Measurements from ENCODE around the gene SRSF2.

SRSF2 gene

GRCh38 chr17:76686538-76687297 lies 50.4 kb downstream of the SRSF2 start:
- no peak for DNase-seq (ENCODE audit: low read depth)
- no peak overlapping the region for H3K4me3 ChIP-seq (ENCODE audit: low read depth, low read length)
- TF ChIP-seq, protein P1, sequence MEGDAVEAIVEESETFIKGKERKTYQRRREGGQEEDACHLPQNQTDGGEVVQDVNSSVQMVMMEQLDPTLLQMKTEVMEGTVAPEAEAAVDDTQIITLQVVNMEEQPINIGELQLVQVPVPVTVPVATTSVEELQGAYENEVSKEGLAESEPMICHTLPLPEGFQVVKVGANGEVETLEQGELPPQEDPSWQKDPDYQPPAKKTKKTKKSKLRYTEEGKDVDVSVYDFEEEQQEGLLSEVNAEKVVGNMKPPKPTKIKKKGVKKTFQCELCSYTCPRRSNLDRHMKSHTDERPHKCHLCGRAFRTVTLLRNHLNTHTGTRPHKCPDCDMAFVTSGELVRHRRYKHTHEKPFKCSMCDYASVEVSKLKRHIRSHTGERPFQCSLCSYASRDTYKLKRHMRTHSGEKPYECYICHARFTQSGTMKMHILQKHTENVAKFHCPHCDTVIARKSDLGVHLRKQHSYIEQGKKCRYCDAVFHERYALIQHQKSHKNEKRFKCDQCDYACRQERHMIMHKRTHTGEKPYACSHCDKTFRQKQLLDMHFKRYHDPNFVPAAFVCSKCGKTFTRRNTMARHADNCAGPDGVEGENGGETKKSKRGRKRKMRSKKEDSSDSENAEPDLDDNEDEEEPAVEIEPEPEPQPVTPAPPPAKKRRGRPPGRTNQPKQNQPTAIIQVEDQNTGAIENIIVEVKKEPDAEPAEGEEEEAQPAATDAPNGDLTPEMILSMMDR (IDR thresholded peaks at IDR 0.05; ENCODE audit: control insufficient read depth, extremely low read depth, insufficient read depth): no peak

GRCh38 chr17:76685846-76686245 lies 51.3 kb downstream of the SRSF2 start:
- no peak overlapping the region for H3K4me3 ChIP-seq (ENCODE audit: low read depth, low read length)
- TF ChIP-seq, protein P1 (IDR thresholded peaks at IDR 0.05; ENCODE audit: control insufficient read depth, extremely low read depth, insufficient read depth): no peak
- no peak for DNase-seq (ENCODE audit: low read depth)

GRCh38 chr17:76685366-76685765 lies 51.8 kb downstream of the SRSF2 start:
- DNase-seq (ENCODE audit: low read depth): no peak
- TF ChIP-seq, protein P1 (IDR thresholded peaks at IDR 0.05; ENCODE audit: control insufficient read depth, extremely low read depth, insufficient read depth): no peak
- H3K4me3 ChIP-seq (ENCODE audit: low read depth, low read length): no peak overlapping the region

GRCh38 chr17:76684756-76685155 lies 52.4 kb downstream of the SRSF2 start:
- no peak overlapping the region for H3K4me3 ChIP-seq (ENCODE audit: low read depth, low read length)
- DNase-seq (ENCODE audit: low read depth): no peak
- TF ChIP-seq, protein P1 (IDR thresholded peaks at IDR 0.05; ENCODE audit: control insufficient read depth, extremely low read depth, insufficient read depth): no peak
